ENCODE measurements around the gene TCHH.

GRCh38 chr1:152145769-152146168, 30.5 kb upstream of the TCHH start:
- TF ChIP-seq CTCF (IDR thresholded peaks at IDR 0.05): no peak
- TF ChIP-seq POLR2A (IDR thresholded peaks at IDR 0.05): no peak
- no peak for TF ChIP-seq POLR2AphosphoS5 (IDR thresholded peaks at IDR 0.05)

All from breast epithelium (tissue), 3 donors.